NCI-H146 (cell line): ENCODE data around the gene DGKQ.
"Not testable (repeated sequence)": the region's sequence is repeated elsewhere in the genome, so short reads cannot be mapped to it uniquely, and the experiment has no call there.

ENCODE experiments used
- DNase-seq: peaks from one replicate; lab custom pipeline; 2025; lab: John Stamatoyannopoulos, UW

DGKQ gene

DNA sequence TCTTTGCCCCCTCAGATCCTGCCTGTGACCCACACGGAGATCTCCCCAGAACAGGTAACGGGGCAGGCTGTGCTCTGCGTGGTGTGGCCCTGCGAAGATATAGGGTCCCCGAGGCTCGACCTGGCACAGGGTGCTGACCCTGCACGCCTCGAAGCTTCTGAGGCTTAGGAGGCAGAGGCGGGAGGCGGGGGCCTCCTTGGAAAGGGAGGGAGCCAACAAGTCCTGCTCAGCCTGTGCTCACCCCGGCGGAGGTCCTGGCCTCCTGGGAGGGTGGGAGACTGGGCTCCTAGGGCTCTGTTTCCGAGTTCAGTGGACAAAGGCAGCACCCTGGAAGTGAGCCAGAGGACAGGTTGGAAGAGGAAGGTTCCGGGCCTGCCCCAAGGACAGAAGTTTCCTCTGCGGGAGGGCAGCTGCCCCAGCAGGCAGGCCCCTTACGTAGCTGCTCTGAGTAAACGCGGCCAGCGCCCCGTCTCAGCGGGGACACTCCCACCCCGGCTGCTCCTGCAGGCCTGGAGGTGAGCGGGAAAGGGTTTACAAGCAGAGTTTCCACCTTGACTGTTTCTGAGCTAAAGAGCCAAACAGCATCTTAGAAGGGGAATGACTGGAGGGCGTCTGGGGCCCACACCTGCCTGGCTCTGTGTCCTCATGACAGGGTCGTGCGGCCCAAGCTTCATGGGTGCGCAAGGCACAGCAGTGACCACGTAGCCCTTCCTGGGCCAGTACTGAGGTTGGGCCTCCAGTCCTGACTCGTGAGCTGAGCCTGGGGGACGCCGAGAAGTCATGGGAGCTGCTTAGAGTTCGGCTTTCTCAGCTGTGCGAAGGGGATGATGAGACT is 25.1 kb downstream of the DGKQ start:
- DNase-seq: peak; percentile 15

DNA sequence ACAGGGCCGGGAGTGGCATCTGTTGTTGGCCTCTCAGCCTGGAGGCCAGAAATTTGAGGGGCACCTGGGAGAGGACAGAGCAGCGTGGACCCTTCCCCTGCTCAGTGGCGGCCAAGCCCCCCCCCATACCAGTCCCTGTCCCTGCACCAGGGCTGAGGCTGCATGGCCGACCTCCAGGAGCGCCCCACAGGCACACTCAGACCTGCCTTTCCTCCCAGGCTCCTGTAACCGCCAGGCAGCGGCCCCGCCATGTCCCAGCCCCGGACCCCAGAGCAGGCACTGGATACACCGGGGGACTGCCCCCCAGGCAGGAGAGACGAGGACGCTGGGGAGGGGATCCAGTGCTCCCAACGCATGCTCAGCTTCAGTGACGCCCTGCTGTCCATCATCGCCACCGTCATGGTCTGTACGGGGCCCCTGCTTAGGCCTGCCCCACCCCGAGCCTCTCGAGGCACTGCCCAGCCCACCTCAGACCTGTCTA is 25.8 kb downstream of the DGKQ start:
- DNase-seq: no peak

DNA sequence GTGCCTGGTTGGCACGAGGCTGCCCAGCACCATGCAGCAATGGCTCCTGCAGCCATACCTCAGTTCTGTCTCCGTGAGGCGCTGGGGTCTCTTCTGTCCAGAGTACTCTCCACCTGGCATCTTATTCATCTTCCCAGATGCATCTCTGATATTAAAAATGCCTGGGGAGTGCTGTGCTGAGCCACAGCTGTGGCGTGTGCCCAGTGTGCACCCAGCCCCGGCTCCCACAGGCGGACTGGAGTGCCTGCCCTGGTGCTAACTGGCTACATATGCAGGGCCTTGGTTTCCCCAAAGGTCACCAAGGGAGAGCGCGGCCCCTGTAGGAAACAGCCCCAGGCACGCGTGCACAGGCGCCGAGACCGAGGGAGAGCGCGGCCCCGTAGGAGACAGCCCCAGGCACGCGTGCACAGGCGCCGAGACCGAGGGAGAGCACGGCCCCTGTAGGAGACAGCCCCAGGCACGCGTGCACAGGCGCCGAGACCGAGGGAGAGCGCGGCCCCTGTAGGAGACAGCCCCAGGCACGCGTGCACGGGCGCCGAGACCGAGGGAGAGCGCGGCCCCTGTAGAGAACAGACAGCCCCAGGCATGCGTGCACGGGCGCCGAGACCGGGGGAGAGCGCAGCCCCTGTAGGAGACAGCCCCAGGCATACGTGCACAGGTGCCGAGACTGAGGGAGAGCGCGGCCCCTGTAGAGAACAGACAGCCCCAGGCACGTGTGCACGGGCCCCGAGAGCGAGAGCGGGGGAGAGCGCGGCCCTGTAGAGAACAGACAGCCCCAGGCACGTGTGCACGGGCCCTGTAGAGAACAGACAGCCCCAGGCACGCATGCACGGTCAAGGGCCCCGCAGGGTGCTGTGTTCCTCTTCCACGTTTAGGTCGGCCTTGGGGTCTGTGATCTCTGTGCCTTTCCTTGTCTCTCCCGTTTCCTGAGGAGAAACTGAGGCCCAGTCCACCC is 26.6 kb downstream of the DGKQ start:
- DNase-seq: no peak

DNA sequence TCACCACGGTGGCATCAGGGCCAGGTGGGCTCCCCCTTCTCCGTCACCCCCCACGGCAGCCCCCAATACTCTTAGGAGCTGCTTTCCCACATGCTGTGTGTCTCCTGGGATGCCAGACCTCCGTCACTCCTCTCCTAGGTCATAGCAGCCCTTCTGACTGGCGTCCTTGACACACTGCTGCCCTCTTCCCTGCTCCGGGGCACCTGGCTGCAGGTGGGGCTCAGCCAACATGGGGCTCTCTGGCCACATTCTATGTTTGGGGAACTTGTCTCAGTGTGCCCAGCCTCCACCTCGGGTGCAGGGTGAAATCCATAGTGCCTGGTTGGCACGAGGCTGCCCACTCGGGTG is 27.3 kb downstream of the DGKQ start:
- DNase-seq: no peak

DNA sequence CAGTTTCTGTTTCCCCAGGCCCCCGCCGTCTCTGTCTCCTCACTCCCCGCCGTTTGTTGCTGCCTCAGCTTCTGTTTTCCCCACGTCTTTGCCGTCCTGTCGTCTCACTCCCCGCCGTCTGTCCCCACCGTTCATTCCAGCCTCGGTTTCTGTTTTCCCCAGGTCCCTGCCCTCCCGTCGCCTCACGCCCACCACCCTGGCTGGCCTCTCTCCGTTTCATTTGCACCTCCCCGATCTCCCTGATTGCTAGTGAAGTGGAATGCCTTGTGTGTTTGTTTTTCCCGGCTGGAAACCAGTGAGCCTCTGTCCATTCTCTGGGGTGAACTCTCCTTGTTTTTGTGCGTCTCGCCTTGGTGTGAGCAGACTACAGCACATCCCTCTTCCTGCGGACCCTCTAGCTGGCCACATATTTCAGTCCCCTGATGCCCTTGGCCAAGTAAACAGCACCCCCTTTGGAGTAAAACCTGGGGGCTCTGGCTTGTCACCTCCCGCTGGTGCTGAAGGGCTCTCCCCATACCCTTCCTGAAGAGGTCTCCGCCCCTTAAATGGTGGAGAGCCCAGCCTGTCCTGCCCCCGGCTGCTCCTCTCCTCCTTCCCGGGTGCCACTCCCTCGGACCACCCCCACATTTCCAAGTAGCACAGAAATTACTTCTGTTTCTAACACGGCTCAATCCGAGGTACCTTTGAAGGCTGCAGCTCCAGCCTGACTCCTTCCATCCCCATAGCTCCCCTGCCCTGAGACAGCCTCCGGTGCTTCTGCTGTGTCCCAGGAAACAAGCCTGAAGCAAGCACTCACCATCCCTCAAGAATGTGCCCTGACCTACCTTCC is 27.9 kb downstream of the DGKQ start:
- DNase-seq: no peak

DNA sequence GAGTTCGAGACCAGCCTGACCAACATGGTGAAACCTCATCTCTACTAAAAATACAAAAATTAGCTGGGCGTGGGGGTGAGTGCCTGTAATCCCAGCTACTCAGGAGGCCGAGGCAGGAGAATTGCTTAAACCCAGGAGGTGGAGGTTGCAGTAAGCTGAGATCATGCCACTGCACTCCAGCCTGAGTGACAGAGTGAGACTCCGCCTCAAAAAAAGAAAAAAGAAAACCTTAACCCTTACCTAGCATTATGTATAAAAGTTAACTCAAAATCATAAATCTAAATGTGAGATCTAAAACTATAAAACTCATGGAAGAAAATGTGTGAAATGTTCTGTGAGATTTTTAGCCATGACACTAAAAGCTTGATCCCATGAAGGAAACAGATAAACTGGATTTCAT is 33.9 kb downstream of the DGKQ start:
- not testable (repeated sequence) for DNase-seq

DNA sequence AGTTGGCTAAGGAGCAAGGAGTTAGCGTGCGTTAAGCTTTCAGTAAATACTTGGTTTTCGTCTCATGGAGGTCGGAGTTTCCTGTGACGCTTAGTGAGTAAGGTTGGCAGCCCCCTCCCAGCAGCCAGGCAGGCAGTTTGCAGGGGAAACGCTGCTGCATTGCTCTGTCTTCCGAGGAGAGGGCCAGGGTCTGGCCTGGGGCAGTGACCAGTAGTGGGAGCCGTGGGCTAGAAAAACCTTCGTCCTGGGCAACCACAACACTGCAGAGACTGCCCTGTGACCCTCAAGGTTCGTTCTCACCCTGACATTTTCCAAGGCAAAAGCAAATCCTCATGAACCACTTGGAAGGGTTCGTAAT is 40.7 kb downstream of the DGKQ start:
- DNase-seq: peak; percentile 36

DNA sequence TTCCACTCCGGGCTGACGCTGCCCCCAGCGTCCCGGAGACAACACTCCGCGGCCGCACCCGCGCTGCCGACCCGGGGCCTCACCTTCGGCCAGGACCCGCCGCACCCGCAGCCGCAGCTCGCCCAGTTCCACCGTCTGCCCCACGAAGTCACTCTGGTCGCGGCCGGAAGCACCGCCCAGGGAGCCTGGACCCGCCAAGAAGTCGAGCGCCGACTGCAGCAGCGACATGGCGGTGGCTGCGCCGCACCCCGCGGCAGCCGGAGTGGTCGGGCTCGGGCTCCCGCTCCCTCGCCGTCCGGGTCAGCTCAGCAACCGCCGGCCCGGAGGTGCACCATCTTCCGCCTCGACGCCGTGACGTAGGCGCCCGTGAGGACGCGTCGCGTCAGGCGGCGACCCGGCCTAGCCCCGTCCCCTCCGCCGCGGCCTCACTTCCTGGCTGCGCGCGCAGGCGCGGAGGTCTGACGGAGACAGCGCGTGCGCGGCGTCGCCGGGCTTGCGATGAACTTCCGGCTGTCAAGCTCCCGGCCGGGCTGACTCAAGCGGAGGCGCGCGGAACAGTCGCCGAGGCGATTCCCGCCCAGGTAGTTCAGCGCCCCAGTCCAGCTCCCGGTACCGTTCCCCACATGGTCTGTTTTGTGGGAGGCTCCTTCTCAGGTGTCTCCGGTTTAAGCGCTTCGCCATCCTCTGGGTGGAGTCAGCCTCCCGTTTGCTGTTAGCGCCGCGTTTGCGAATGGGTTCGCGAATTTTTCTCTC is 41.2 kb downstream of the DGKQ start, which contains the start of the genes GAK and TMEM175:
GAK (minus strand) TSS at position 357 of the 753 bp plus-strand sequence; CDS start at position 228, 129 bp downstream.
TMEM175 (plus strand) TSS at position 501 of the 753 bp plus-strand sequence. CDS start 15,280 bp downstream, outside the sequence.
- peak; percentile 90 for DNase-seq

DNA sequence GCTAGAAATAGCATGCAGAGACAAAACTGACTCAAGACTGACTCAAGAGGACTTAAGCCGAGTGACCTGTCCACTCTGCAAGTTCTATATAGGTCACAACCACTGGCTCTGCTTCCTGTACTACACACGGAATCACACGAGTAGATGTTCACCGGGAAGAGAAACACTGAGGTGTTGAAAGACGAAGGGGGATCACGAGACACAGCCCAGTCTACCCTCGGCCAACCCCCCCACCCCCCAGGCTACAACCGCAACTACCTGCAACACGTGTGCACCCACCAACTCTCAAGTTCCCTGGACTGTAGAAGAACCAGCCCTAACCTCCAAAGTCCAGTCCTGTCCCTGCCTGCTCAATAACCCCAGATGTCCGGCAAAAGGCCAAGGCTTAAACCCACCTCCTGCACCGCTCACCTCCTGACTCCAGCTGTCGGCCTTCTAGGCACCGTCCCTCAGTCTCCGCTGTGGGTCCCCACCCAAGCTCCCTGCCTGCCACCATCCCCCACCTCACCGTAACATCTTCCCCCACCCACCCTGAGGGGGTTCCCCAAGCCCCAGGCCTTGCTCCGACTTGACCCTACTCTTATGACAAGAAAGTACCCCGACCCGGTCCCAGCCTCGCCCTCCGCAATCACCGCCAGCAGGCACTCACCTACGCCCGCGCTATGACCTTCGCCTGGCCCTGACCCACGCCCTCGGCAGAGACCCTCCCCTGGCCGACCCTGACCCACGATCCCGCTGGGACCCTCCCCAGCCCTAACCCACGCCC is 42.0 kb downstream of the DGKQ start:
- peak; percentile 36 for DNase-seq

DNA sequence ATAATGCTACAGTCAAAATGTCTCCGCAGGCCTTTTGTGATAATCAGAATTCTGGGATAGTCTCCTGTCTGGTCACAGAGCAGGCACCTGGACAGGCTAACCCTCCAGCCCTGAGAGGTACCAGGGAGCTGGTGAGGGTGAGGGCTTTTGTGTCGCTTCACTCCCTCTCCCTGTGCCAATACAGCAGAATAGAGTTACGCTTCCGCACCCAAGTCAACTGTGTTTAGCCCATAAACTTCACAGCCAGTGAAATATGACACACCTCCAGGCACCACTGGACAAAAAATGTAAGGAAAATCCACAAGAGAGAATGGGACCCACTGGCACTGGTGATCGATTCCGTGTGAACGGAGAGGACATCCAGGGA is 42.6 kb downstream of the DGKQ start:
- DNase-seq: no peak

DNA sequence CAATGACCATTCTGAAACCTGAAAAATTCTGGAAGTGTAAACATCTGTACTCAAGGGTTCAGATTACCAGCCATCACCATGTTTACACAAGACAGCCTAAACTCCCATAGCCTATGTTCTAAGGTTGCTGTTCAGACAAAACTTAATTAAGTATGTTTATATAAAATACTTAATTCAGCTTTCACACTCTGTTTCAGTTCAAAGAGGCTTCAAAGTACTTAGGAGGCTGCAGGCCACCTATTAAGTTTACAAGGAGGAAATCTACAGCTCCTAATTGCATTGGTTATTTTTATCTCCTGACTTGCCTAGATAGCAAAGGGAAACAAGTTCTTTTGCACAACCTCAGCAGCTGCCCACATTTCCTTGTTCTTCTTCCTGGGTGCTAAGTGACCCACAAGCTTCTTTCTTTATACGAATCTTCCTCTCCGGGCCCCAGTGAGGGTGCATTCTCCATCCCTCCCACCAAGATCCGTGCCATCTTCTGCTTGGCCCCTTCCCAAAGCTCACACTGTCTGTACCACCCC is 43.3 kb downstream of the DGKQ start:
- no peak for DNase-seq

DNA sequence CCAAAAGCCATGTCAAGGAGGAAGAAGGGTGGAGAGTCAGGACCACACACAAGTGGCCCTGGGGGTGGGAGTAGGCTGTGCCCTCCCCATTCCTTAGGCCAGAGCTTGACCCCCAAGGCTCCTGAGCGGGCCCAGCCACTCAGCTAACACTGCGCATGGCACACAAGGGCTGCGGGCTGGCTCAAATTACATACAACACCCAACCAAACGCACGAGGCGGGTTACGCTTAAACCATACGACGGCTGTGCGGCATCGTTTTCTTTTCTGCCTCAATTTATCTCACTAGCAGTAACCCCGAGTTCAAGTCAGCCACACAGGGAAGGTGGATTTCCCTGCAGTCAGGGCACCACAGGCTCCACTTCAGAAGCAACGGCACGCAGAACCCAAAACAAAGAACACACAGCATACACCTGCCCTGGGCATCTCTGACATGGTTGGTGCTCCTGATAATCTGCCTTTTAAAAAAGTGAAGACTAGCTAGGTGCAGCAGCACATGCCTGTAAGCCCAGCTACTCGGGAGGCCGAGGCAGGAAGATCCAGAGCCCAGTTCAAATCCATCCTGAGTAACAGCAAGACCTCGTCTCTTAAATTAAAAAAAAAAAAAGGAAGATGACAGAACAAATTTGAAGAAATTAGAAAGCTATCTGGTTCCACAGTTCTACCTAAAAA is 44.1 kb downstream of the DGKQ start:
- DNase-seq: no peak

DNA sequence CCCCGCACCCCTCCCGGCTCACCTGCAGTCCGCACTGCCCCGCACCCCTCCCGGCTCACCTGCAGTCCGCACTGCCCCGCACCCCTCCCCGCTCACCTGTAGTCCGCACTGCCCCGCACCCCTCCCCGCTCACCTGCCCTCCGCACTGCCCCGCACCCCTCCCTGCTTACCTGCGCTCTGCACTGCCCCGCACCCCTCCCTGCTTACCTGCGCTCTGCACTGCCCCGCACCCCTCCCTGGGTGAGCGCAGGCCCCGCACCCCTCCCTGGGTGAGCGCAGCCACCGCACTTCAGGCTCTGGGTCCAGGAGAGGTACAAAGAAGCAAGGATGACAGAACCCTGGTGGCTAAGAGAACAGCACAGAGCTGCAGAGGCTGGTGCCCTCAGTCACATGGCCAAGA is 45.8 kb downstream of the DGKQ start:
- DNase-seq: not testable (repeated sequence)

DNA sequence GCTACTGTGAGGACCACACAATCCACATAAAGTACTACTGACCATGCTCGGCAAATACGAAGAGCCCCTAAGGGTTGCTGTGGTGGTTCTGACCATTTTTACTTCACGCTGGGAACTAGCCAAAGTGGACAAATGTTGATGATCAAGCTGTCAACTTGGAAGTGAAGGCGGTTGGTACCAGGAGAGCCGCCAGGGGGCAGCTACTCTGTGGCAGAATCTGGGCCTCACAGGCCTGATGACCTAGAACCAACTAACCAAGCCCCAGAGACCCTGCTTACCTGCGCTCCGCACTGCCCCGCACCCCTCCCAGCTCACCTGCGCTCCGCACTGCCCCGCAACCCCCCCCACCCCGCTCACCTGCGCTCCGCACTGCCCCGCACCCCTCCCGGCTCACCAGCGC is 46.8 kb downstream of the DGKQ start:
- no peak for DNase-seq

DNA sequence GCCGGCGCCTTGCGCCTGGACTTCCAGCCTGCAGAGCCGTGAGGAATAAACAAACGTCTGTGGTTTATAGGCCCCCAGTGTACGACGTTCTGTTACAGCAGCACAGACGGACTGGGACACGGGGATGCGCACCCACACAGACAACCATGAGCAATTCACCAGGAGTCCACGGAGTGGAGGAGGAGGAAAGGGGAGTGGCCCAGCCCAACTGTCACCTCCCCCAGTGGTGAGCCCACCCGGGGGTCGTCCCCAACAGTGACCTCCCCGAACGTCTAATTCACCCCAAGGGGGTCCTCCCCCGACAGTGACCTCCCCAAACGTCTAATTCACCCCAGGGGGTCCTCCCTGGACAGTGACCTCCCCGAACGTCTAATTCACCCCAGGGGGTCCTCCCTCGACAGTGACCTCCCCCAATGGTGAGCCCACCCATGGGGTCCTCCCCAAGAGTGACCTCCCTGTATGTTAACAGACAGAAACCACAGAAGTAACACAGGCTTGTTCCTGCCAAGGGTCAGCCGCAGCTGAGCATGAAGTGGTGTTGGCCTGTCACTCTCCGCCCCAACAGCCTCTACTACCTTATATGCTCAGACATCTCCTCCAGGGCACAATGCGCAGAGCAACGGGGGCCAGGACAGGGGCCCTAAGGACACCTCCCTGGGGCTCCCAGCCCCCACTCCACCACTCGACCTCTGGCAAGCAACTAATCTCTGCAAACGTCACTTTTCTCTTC is 47.4 kb downstream of the DGKQ start:
- DNase-seq: no peak

DNA sequence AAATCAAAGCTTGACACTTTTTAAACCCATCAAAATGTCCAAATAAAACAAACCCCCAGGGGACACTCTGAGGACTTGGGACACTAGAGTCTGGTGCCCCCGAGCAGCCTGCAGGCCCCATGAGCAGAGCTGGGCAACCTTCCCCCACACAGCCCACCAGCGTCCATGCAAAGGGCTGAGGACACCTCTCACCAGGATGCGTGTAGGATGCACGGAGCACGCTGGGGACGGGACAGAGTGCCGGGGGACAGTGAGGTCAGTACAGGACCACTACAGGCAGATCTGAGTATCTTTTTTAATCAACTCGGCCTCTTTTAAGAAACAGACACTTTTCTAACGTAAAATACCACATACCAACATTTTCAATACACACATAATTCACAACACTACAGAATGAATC is 48.2 kb downstream of the DGKQ start:
- no peak for DNase-seq

DNA sequence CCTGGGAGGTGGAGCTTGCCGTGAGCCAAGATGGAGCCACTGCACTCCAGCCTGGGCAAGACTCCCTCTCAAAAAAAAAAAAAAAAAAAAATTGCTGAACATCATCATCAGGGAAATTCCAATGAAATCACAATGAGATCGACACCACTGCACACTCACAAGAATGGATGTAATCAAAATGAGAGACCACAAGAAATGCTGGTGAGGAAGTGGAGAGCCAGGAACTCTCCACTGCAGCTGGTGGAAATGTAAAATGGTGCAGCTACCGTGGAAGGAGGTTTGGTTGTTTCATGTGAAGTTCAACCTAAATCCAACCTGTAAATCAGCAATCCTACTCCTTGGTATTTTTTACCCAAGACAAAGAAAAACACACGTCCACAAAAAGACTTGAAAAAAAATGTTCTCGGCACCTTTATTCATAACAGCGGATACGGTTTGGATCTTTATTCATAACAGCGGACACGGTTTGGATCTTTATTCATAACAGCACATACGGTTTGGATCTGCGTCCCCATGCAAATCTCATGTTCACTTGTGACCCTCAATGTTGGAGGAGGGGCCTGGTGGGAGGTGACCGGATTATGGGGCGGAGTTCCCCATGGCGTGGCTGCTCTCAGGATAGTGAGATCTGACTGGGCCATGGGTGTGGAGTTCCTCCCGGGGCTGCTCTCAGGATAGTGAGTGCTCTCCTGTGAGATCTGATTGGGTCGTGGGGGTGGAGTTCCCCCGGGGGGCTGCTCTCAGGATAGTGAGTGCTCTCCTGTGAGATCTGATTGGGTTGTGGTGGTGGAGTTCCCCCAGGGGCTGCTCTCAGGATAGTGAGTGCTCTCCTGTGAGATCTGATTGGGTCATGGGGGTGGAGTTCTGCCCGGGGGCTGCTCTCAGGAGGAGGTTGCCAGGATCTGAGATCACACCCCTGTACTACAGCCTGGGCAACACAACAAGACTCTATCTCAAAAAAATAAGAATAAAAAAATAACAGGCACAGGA is 49.0 kb downstream of the DGKQ start:
- no peak for DNase-seq
